GM18508 (cell line): ENCODE measurements around the gene MED8.

ENCODE experiments used
- ATAC-seq: cut with Tn5 transposase; IDR thresholded peaks from one replicate; pipeline ENCODE4 v1.9.1; 2021; ENCODE audit warnings: moderate number of reproducible peaks; ENCODE audit not compliant: insufficient read depth, unreplicated experiment

MED8 gene

DNA sequence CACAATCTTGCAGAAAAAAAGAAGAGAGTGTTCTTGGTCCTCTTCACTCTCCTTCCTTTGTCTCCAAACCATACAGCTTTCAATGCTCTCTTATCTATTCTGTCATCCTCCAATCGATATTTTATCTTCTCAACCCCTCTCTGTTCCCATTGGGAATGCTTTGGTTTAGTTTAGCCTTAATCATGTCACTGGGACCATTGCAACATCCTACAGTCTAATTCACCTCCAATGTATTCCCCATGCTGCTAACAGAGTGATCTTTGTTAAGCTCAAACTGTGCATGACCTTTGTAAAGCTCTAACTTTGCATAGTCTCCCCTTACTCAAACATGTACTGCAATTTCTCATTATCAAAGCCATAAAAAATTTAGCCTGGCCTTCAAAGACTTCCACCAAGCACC lies 49.0 kb downstream of the MED8 start:
- no peak for ATAC-seq

DNA sequence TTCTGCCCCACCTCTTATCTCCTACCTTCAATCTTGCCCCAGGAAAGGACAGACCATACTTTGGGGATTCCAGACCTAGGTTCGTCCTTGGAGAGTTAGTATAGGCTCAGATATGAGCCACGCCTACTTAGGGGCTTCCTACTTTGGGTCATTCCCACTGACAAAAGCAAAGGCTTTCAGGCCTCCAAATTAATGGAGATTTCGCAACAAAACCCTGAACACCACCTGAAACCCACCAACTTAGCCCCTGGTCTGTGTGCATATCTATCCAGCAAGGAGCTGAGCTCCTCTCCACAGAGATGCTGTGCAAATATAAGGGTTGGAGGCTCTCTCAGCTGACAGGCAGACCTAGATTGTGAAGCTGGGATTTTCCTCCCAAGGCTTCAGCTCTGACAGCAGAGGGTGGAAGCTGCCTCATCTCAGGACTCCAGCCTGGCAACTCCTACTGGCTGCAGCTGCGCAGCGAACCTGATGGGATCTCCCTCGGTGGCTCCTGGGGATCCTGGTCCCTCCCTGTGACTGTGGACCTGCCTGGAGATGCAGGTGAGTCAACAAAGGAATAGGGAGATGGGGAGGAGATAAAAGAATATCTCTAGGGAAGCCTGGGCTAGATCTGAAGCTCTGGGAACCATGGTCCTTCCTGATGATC lies 49.9 kb downstream of the MED8 start:
- no peak for ATAC-seq

GRCh38 chr1:43338001-43338400 lies 51.6 kb downstream of the MED8 start:
- ATAC-seq: no peak

GRCh38 chr1:43337588-43337987 lies 52.0 kb downstream of the MED8 start, which contains the start of gene MPL:
TSS of gene MPL (plus strand) at chr1:43337818. CDS start at chr1:43337849, 31 bp downstream.
- no peak for ATAC-seq

- ATAC-seq: no peak
Measured at GRCh38 chr1:43334453-43335205, 55.0 kb downstream of the MED8 start.
